Keratinocyte (primary cell): ENCODE measurements around the gene PLA2G6. TPM values are rescaled to one million over a fixed set of nuclear protein-coding genes. Genes with fewer than 3 reads are reported as not detected.

Experiments
- DNase-seq: peaks from one replicate; pipeline ENCODE4 v3.0.0-alpha.2; 2011; ENCODE audit warnings: low read depth, missing footprints, low spot score
- FAIRE-seq: peaks from 2 replicates; lab custom pipeline; 2011; peaks lifted over from hg19 to GRCh38; lab: Jason Lieb, UNC
- H2AFZ ChIP-seq: 2 replicates; pipeline ENCODE4 v1.6.0; 2012; ENCODE audit warnings: low read length, control low read depth, inconsistent platforms; ENCODE audit not compliant: control insufficient read depth
- H3K27ac ChIP-seq: 2 replicates; pipeline ENCODE4 v1.5.1; 2011; ENCODE audit warnings: low read length; ENCODE audit not compliant: control insufficient read depth, insufficient read depth
- H3K27me3 ChIP-seq: 3 replicates; pipeline ENCODE4 v1.6.0; 2011; ENCODE audit warnings: low read length; ENCODE audit not compliant: control insufficient read depth, insufficient read depth; ENCODE audit errors: extremely low read depth
- H3K36me3 ChIP-seq, 2 experiments: 2 replicates in 1 of 2; 3 replicates in 1 of 2; pipeline ENCODE4 v1.5.1; 2011; ENCODE audit warnings: low read length in 2 of 2, mild to moderate bottlenecking in 1 of 2; ENCODE audit not compliant: control insufficient read depth in 2 of 2, insufficient read depth in 2 of 2; ENCODE audit errors: extremely low read depth in 1 of 2
- H3K4me1 ChIP-seq: 3 replicates; pipeline ENCODE4 v1.5.1; 2011; ENCODE audit warnings: low read length; ENCODE audit not compliant: control insufficient read depth, insufficient read depth; ENCODE audit errors: extremely low read depth
- H3K4me2 ChIP-seq: 3 replicates; pipeline ENCODE4 v1.6.0; 2011; ENCODE audit warnings: low read depth, low read length; ENCODE audit not compliant: control insufficient read depth, insufficient read depth; ENCODE audit errors: extremely low read depth
- H3K4me3 ChIP-seq, 3 experiments: fragments of 200-600 bp in 1 of 3; sonication (generic) in 1 of 3; 2 replicates in 2 of 3; 3 replicates in 1 of 3; pipeline ENCODE4 v1.5.1; 2011 to 2016; ENCODE audit warnings: low read length in 3 of 3, mild to moderate bottlenecking in 3 of 3, control low read depth in 2 of 3, inconsistent platforms in 1 of 3, low read depth in 1 of 3, mixed read lengths in 1 of 3, mixed run types in 1 of 3, moderate library complexity in 1 of 3; ENCODE audit not compliant: control insufficient read depth in 2 of 3, insufficient read depth in 2 of 3; ENCODE audit errors: extremely low read depth in 1 of 3
- H3K79me2 ChIP-seq: 2 replicates; pipeline ENCODE4 v1.6.0; 2012; ENCODE audit warnings: low read length; ENCODE audit not compliant: control insufficient read depth, insufficient read depth
- H3K9ac ChIP-seq: 3 replicates; pipeline ENCODE4 v1.6.0; 2011; ENCODE audit warnings: low read length; ENCODE audit not compliant: control insufficient read depth, insufficient read depth; ENCODE audit errors: extremely low read depth
- H3K9me1 ChIP-seq: 3 replicates; pipeline ENCODE4 v1.6.0; 2011; ENCODE audit warnings: low read length; ENCODE audit not compliant: control insufficient read depth, insufficient read depth; ENCODE audit errors: extremely low read depth
- H3K9me3 ChIP-seq: 2 replicates; pipeline ENCODE4 v1.5.1; 2012; ENCODE audit warnings: low read depth, low read length; ENCODE audit not compliant: control insufficient read depth
- H4K20me1 ChIP-seq: 3 replicates; pipeline ENCODE4 v1.6.0; 2011; ENCODE audit warnings: low read length; ENCODE audit not compliant: control insufficient read depth, insufficient read depth; ENCODE audit errors: extremely low read depth
- CTCF ChIP-seq, 3 experiments: IDR thresholded peaks in 1 of 3; conservative IDR thresholded peaks in 1 of 3; optimal IDR thresholded peaks in 1 of 3; 2 replicates in 2 of 3; 3 replicates in 1 of 3; pipeline versions ENCODE3 to v1.5.1; 2011; ENCODE audit warnings: low read length in 3 of 3, mild to moderate bottlenecking in 3 of 3, moderate library complexity in 2 of 3, control low read depth in 1 of 3, inconsistent platforms in 1 of 3; ENCODE audit not compliant: insufficient read depth in 2 of 3; ENCODE audit errors: extremely low read depth in 1 of 3
- EZH2 ChIP-seq: IDR thresholded peaks from one replicate; pipeline ENCODE4 v1.6.1; 2012; ENCODE audit warnings: inconsistent platforms, mild to moderate bottlenecking, low read length, moderate library complexity
- dilution Hi-C: fragments of 300-500 bp; cut with MboI; formaldehyde crosslinking; loops from one replicate; pipeline ENCODE4 v1.7.0; 2020; ENCODE audit warnings: low sequenced_read_pairs; ENCODE audit not compliant: extremely low pct_ligation_motif_present
- polyA plus RNA-seq, 5 experiments: library from polyadenylated mRNA; depleted of rRNA in 3 of 5; stranded (reverse) in 3 of 5; stranded (forward) in 1 of 5; unstranded in 1 of 5; fragments of >200 nt; gene quantifications; 1 replicate in 1 of 5; 2 replicates in 3 of 5; 3 replicates in 1 of 5; pipeline versions ENCODE4 v1.2.1 to v1.2.3, GENCODE V29; 2011 to 2012; ENCODE audit warnings: missing spikeins in 2 of 5, low read depth in 1 of 5, low replicate concordance in 1 of 5

PLA2G6 gene
- polyA plus RNA-seq, 1 donor (not counting 4 experiments of a cell fraction or from before 2014, with no cell fraction given) = 5.2 TPM

DNA sequence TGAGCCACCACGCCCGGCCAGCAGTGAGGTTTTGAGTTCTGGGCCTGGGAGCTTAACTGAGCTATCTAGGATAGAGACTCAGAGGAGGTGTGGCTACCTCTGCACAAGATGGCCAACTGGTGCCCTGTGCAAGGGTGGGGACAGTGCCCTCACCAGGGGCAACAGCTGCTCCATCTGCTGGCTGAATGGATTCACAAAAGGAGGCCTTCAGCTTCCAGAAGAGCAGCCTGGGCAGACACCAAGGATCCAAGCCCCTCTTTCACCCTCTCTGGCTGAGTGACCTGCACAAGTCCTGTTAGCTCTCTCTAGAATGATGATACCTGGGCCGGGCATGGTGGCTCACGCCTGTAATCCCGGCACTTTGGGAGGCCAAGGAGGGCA, 37.6 kb downstream of the PLA2G6 start:
- no peak overlapping the region for H3K4me3 ChIP-seq
- FAIRE-seq = no peak
- H3K27ac ChIP-seq = no peak overlapping the region
- H3K4me1 ChIP-seq = peaks cover 28% of the 10 kb centered on the region
- no peaks in the 10 kb centered on the region for H4K20me1 ChIP-seq
- no peaks in the 10 kb centered on the region for H3K9me3 ChIP-seq
- H3K4me2 ChIP-seq = no peak overlapping the region
- no peaks in the 10 kb centered on the region for H3K27me3 ChIP-seq
- dilution Hi-C loops = no loop called here
- no peak for DNase-seq
- no peaks in the 10 kb centered on the region for H3K36me3 ChIP-seq
- no peaks in the 10 kb centered on the region for H3K9me1 ChIP-seq
- H3K79me2 ChIP-seq = no peaks in the 10 kb centered on the region
- H2AFZ ChIP-seq = no peak overlapping the region
- TF ChIP-seq CTCF (optimal IDR thresholded peaks at IDR 0.05 in 1 of 3, IDR thresholded peaks at IDR 0.05 in 1 of 3, conservative IDR thresholded peaks at IDR 0.05 in 1 of 3; ENCODE audit: extremely low read depth in 1 of 3, insufficient read depth in 2 of 3, low read length in 3 of 3) = peak in 1 of 3 experiments; percentile 27
- TF ChIP-seq EZH2 = no peak
- no peak overlapping the region for H3K9ac ChIP-seq

- FAIRE-seq = no peak
- TF ChIP-seq CTCF (optimal IDR thresholded peaks at IDR 0.05 in 1 of 3, IDR thresholded peaks at IDR 0.05 in 1 of 3, conservative IDR thresholded peaks at IDR 0.05 in 1 of 3; ENCODE audit: extremely low read depth in 1 of 3, insufficient read depth in 2 of 3, low read length in 3 of 3) = no peak
- TF ChIP-seq EZH2 = no peak
Observed at GRCh38 chr22:38142606-38143005, 39.0 kb downstream of the PLA2G6 start.

More at GRCh38 chr22:38142606-38143005, 39.0 kb downstream of the PLA2G6 start:
- dilution Hi-C loops = no loop called here
- Histone ChIP-seq H3K4me3 (no peak overlapping the region), H3K9ac (no peak overlapping the region), H3K4me2 (no peak overlapping the region), H3K9me1 (no peaks in the 10 kb centered on the region), H3K27me3 (no peaks in the 10 kb centered on the region), H3K9me3 (no peaks in the 10 kb centered on the region), H3K27ac (no peak overlapping the region), H3K79me2 (no peaks in the 10 kb centered on the region), H2AFZ (no peak overlapping the region), H3K36me3 (no peaks in the 10 kb centered on the region), H4K20me1 (no peaks in the 10 kb centered on the region), H3K4me1 (peaks cover 18% of the 10 kb centered on the region)
- no peak for DNase-seq
